Transverse colon (tissue), 4 donors: Measurements from ENCODE around the gene SLC2A9. TPM values are rescaled to one million over a fixed set of nuclear protein-coding genes. Genes with fewer than 3 reads are reported as not detected.
A peak's percentile ranks its signal among the peaks of the same experiment; 100 is the strongest.

Source experiments
- DNase-seq: peaks from one replicate; pipeline ENCODE4 v3.0.0-alpha.2; 2019
- H3K27ac ChIP-seq, 4 donors: fragments of 200-600 bp; sonication (generic); 2 replicates each; pipeline ENCODE4 v1.5.1; 2016 to 2018; ENCODE audit warnings: inconsistent platforms in 4 of 4
- H3K27me3 ChIP-seq: fragments of 200-600 bp; sonication (generic); 2 replicates; pipeline ENCODE4 v1.5.1; 2017; ENCODE audit warnings: inconsistent platforms
- H3K36me3 ChIP-seq, 4 donors: fragments of 200-600 bp; sonication (generic); 2 replicates each; pipeline ENCODE4 v1.5.1; 2017 to 2019; ENCODE audit warnings: inconsistent platforms in 4 of 4
- H3K4me1 ChIP-seq, 4 donors: fragments of 200-600 bp; sonication (generic); 2 replicates each; pipeline ENCODE4 v1.5.1; 2017 to 2020; ENCODE audit warnings: inconsistent platforms in 4 of 4
- H3K4me3 ChIP-seq, 4 donors: fragments of 200-600 bp; sonication (generic); 1 replicate in 1 of 4; 2 replicates in 3 of 4; pipeline versions ENCODE4 v1.5.1 to v1.6.1; 2017 to 2019; ENCODE audit warnings: inconsistent platforms in 4 of 4
- H3K9me3 ChIP-seq, 2 donors: fragments of 200-600 bp; sonication (generic); 2 replicates each; pipeline ENCODE4 v1.5.1; 2017 to 2019; ENCODE audit warnings: inconsistent platforms in 2 of 2
- CTCF ChIP-seq, 5 experiments: fragments of 200-600 bp in 3 of 5; fragments of 450-650 bp in 2 of 5; sonication (generic) in 3 of 5; IDR thresholded peaks; 1 replicate in 2 of 5; 2 replicates in 3 of 5; pipeline ENCODE4 v1.5.1; 2016 to 2017; ENCODE audit warnings: antibody characterized with exemption in 5 of 5, inconsistent platforms in 3 of 5, mild to moderate bottlenecking in 2 of 5, moderate library complexity in 1 of 5
- EP300 ChIP-seq: sonication (generic); formaldehyde crosslinking; IDR thresholded peaks from one replicate; pipeline ENCODE4 v1.6.1; 2017; ENCODE audit warnings: antibody characterized with exemption, low read depth
- POLR2A ChIP-seq: fragments of 450-650 bp; IDR thresholded peaks from one replicate; pipeline ENCODE4 v1.6.1; 2016; ENCODE audit warnings: antibody characterized with exemption, mild to moderate bottlenecking, moderate library complexity
- POLR2AphosphoS5 ChIP-seq, 3 donors: sonication (generic); formaldehyde crosslinking; IDR thresholded peaks; one replicate each; pipeline ENCODE4 v1.6.1; 2016; ENCODE audit warnings: antibody characterized with exemption in 3 of 3
- WGBS, 2 donors: methylation state at CpG; one replicate each; pipeline ENCODE4 v1.1.5; 2018; ENCODE audit warnings: low coverage in 1 of 2; 5-methylcytosine and 5-hydroxymethylcytosine counted together
- in situ Hi-C, 4 donors: fragments of 200-750 bp; cut with MboI; loops; one replicate each; pipeline versions ENCODE4 v1.15.0 to v1.15.1; 2017; ENCODE audit warnings: low sequenced_read_pairs in 3 of 4, low pct_ligation_motif_present in 1 of 4, low pct_unique_long_range_greater_than_20kb in 1 of 4
- intact Hi-C: fragments of 100-400 bp; cut with DNase I; formaldehyde crosslinking; loops from one replicate; pipeline ENCODE4 v1.15.1; 2023; ENCODE audit warnings: low total_unique reads
- total RNA-seq, 4 donors: library from RNA; depleted of rRNA; stranded (reverse); fragments of >200 nt; gene quantifications; one replicate each; pipeline ENCODE4 v1.1.0, GENCODE V29; 2016

Gene SLC2A9
- total RNA-seq, 4 donors from 2014 or later, result 2.2 to 4.0 (median 3.4) TPM; not detected in 1

DNA sequence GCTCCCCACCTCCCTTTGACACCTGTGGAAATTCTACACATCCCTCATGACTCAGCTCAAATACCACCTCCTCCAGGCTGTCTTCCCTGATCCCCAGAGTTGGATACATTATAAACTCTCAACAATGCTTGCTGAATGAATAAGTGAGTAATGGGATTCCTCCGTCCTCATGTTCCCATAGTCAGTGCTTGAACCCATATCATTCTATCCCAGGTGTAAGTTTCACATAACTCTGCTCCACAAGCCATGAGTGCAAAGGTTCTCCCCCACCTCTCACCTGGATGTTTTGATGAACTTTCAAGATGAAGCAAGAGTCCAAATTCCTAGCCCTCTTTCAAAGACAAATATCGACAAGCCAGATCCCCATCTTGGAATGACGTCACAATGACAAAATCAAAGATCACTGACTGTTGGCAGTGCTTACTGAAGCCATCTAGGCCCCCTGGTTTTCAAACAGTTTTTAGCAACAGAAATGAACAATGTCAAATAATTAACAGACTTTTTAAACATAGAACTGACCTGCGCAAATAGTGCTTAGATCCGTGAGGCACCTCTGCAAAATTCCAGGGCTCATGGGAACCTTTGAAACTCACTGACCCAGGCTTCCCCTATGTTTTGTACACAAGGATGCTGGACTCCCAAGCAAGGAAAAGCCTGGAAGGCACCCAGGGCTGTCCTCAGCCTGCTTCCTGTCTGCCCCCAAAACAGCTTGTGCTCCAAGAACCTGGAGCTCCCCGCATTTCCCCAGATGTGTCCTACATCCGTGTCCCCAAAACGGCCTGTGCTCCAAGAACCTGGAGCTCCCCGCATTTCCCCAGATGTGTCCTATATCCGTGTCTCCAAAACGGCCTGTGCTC is 4.0 kb downstream of the SLC2A9 start:
- Histone ChIP-seq H3K4me3 (no peak overlapping the region), H3K36me3 (no peaks in the 10 kb centered on the region), H3K4me1 (peaks cover 5 to 31% (median 12%) of the 10 kb centered on the region in 4 donors), H3K27ac (no peak overlapping the region), H3K9me3 (no peaks in the 10 kb centered on the region), H3K27me3 (no peaks in the 10 kb centered on the region)
- DNase-seq, result no peak
- intact Hi-C loops (no loop called here), in situ Hi-C loops (loop anchor here (5.0 to 10.0 kb wide), 3 partner anchors 252 to 312 kb away; no protein-coding TSS in a partner anchor)
- 77 to 91% methylated on average over 4 to 11 of the region's 11 CpGs for WGBS, 2 donors
- TF ChIP-seq EP300, result no peak
- no peak for TF ChIP-seq POLR2A
- no peak for TF ChIP-seq CTCF (IDR thresholded peaks at IDR 0.05)
- no peak for TF ChIP-seq POLR2AphosphoS5 (IDR thresholded peaks at IDR 0.05)

- no peak overlapping the region for H3K27ac ChIP-seq
- peaks cover 5 to 20% (median 12%) of the 10 kb centered on the region in 4 donors for H3K4me1 ChIP-seq
- intact Hi-C loops (no loop called here), in situ Hi-C loops (loop anchor here (5.0 to 10.0 kb wide), 3 partner anchors 251 to 311 kb away; no protein-coding TSS in a partner anchor)
- H3K27me3 ChIP-seq, result no peaks in the 10 kb centered on the region
- no peak for DNase-seq
- no peak for TF ChIP-seq CTCF (IDR thresholded peaks at IDR 0.05)
- TF ChIP-seq POLR2AphosphoS5 (IDR thresholded peaks at IDR 0.05), result no peak
- no peak for TF ChIP-seq EP300
- TF ChIP-seq POLR2A, result no peak
- no peak overlapping the region for H3K4me3 ChIP-seq
- no peaks in the 10 kb centered on the region for H3K36me3 ChIP-seq
- H3K9me3 ChIP-seq, result no peaks in the 10 kb centered on the region
- 65% methylated on average over 6 of the region's 6 CpGs; no CpG with 5 or more reads in 1 of the 2 donors for WGBS, 2 donors
Measured at GRCh38 chr4:10016169-10016568, 5.1 kb downstream of the SLC2A9 start.

DNA sequence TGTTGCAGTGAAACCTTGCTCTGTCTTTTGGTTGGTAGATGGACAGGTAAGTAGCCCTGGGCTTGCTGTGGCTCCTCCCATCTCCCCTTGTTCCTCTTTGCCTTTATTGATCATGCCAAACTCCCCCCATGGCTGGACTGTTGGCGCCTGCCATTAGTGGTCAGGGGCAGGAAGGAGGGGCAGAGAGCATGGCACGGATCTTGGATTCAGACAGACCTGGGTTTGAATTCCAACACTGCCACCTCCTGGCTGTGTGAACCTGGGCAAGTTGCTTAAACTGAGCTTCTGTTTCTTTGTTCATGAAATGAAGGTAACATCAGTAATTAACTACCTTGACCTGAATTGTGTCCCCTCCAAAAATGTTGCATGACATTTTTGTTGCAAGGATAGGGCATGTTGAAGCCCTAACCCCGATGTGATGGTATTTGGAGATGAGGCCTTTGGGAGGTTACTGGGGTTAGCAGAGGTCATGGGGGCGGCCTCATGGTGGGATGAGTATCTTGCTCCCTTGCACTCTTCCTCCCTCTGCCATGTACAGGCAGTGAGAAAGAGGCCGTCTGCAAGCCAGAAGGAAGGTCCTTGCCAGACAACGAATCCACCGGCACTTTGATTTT is 6.0 kb downstream of the SLC2A9 start:
- in situ Hi-C loops (loop anchor here (5.0 to 10.0 kb wide), 3 partner anchors 250 to 310 kb away; no protein-coding TSS in a partner anchor), intact Hi-C loops (no loop called here)
- H3K27ac ChIP-seq, result no peak overlapping the region
- no peaks in the 10 kb centered on the region for H3K9me3 ChIP-seq
- peak; percentile 63 for DNase-seq
- no peaks in the 10 kb centered on the region for H3K27me3 ChIP-seq
- H3K4me1 ChIP-seq, result peaks cover 5 to 14% (median 12%) of the 10 kb centered on the region in 4 donors
- TF ChIP-seq CTCF (IDR thresholded peaks at IDR 0.05), result peak; percentile 48 to 71 (median 53)
- TF ChIP-seq EP300, result no peak
- TF ChIP-seq POLR2A, result no peak
- H3K36me3 ChIP-seq, result no peaks in the 10 kb centered on the region
- no peak overlapping the region for H3K4me3 ChIP-seq
- 13 to 54% methylated on average over 4 to 7 of the region's 7 CpGs for WGBS, 2 donors

DNA sequence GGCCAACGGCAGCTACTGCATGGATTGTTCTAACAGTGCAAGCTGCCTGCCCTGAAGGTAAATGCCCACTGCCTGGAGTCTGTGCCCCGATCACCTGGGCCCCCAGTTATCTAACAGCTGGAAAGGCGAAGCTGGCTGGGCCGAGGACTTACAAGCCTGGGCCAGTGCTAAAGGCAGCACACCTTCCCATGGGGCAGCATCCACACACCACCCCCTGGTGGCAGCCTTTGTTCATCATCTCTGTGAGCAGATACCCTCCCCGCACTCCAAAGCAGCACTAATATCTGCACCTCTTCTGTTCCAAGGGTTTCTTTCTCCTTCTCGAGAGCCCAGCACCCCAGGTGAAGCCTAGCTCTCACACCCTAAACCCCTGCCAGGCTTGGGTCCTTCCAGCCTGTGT is 7.6 kb downstream of the SLC2A9 start:
- H3K27me3 ChIP-seq, result no peaks in the 10 kb centered on the region
- no peak overlapping the region for H3K27ac ChIP-seq
- WGBS, 2 donors, result 58% methylated on average over 6 of the region's 6 CpGs; no CpG with 5 or more reads in 1 of the 2 donors
- in situ Hi-C loops, result loop anchor here in 2 of 4 donors (10.0 kb wide), 2 partner anchors 249 to 309 kb away; no protein-coding TSS in a partner anchor
- DNase-seq, result peak; percentile 80
- peaks cover 0 to 6% (median 5%) of the 10 kb centered on the region in 4 donors for H3K4me1 ChIP-seq
- intact Hi-C loops, result no loop called here
- TF ChIP-seq POLR2A (no peak), CTCF (IDR thresholded peaks at IDR 0.05) (peak; percentile 35 to 71 (median 56))
- H3K9me3 ChIP-seq, result no peaks in the 10 kb centered on the region
- H3K4me3 ChIP-seq, result no peak overlapping the region
- H3K36me3 ChIP-seq, result no peaks in the 10 kb centered on the region
